PC-9 (cell line): ENCODE data around the gene KIAA0232. TPM values are rescaled to one million over a fixed set of nuclear protein-coding genes. Genes with fewer than 3 reads are reported as not detected.
A peak's percentile ranks its signal among the peaks of the same experiment; 100 is the strongest.

Source experiments
- BruUV-seq: library from RNA; stranded (reverse); fragments of 400-500 nt; replicated peaks from 2 replicates; lab custom pipeline; 2021; lab: Mats Ljungman, UMichigan
- CTCF ChIA-PET: fragments of 300-600 bp; sonication (Branson Sonifier 250); formaldehyde crosslinking; loops from one replicate; lab custom pipeline; 2022; ENCODE audit warnings: antibody characterized with exemption; lab: Charles Lee
- POLR2A ChIA-PET: fragments of 300-600 bp; sonication (Branson Sonifier 250); formaldehyde crosslinking; loops from one replicate; lab custom pipeline; 2022; ENCODE audit warnings: antibody characterized with exemption; ENCODE audit not compliant: unreplicated experiment; lab: Charles Lee
- DNase-seq, 2 experiments: peaks; one replicate each; pipeline versions ENCODE4 v3.0.0 to v3.0.0-alpha.2; 2015 to 2022; ENCODE audit warnings: mixed read lengths in 1 of 2
- H2AFZ ChIP-seq: fragments of 200-600 bp; sonication (generic); 2 replicates; pipeline ENCODE4 v1.8.1; 2017; ENCODE audit warnings: antibody characterized with exemption
- H3F3A ChIP-seq: fragments of 200-600 bp; sonication (generic); 2 replicates; pipeline ENCODE4 v1.8.1; 2017; ENCODE audit warnings: antibody characterized with exemption, mild to moderate bottlenecking, low read depth; ENCODE audit not compliant: insufficient read depth
- H3K27ac ChIP-seq: fragments of 200-600 bp; sonication (generic); 2 replicates; pipeline ENCODE4 v1.6.1; 2016; ENCODE audit warnings: mixed run types
- H3K27me3 ChIP-seq: fragments of 200-600 bp; sonication (generic); 2 replicates; pipeline ENCODE4 v1.6.1; 2016; ENCODE audit warnings: low read depth, mixed run types; ENCODE audit not compliant: insufficient read depth
- H3K36me3 ChIP-seq: fragments of 200-600 bp; sonication (generic); 2 replicates; pipeline ENCODE4 v1.6.1; 2016; ENCODE audit warnings: low read depth, mixed run types
- H3K4me1 ChIP-seq: fragments of 200-600 bp; sonication (generic); replicated peaks from 2 replicates; pipeline ENCODE4 v1.6.1; 2016; ENCODE audit warnings: mixed run types; ENCODE audit not compliant: insufficient read depth
- H3K4me2 ChIP-seq: fragments of 200-600 bp; sonication (generic); 2 replicates; pipeline ENCODE4 v1.6.1; 2017; ENCODE audit warnings: mixed run types
- H3K4me3 ChIP-seq: fragments of 200-600 bp; sonication (generic); 2 replicates; pipeline ENCODE4 v1.6.1; 2016; ENCODE audit warnings: mixed run types
- H3K79me2 ChIP-seq: fragments of 200-600 bp; sonication (generic); 2 replicates; pipeline ENCODE4 v1.6.1; 2017; ENCODE audit warnings: low read depth, mixed run types
- H3K9me2 ChIP-seq: fragments of 200-600 bp; sonication (generic); 2 replicates; pipeline ENCODE4 v1.8.1; 2017; ENCODE audit warnings: mild to moderate bottlenecking; ENCODE audit not compliant: insufficient read depth
- H3K9me3 ChIP-seq: fragments of 200-600 bp; sonication (generic); 2 replicates; pipeline ENCODE4 v1.8.1; 2016; ENCODE audit warnings: low read depth; ENCODE audit not compliant: insufficient read depth
- H4K20me1 ChIP-seq: fragments of 200-600 bp; sonication (generic); 2 replicates; pipeline ENCODE4 v1.8.1; 2017; ENCODE audit not compliant: insufficient read depth
- CTCF ChIP-seq: fragments of 200-600 bp; sonication (generic); conservative IDR thresholded peaks from 2 replicates; pipeline ENCODE4 v1.6.1; 2017; ENCODE audit warnings: mixed run types, antibody characterized with exemption, mild to moderate bottlenecking, moderate library complexity
- EZH2 ChIP-seq: fragments of 200-600 bp; sonication (generic); IDR thresholded peaks from 2 replicates; pipeline ENCODE4 v1.8.0; 2017; ENCODE audit warnings: antibody characterized with exemption, low read depth
- intact Hi-C: fragments of 100-400 bp; cut with micrococcal nuclease; formaldehyde crosslinking; loops from one replicate; pipeline ENCODE4 v1.10.0; 2022; ENCODE audit not compliant: unreplicated experiment
- total RNA-seq: library from RNA; stranded (reverse); gene quantifications from 2 replicates; pipeline ENCODE4 v1.2.3, GENCODE V29; 2021

Gene KIAA0232
- total RNA-seq, 1 experiment from 2014 or later = 24.7 TPM

- TF ChIP-seq CTCF (no peak), EZH2 (no peak)
- Histone ChIP-seq H3K27me3 (no peaks in the 10 kb centered on the region), H3K4me3 (no peak overlapping the region), H3K9me3 (no peaks in the 10 kb centered on the region), H3K36me3 (no peaks in the 10 kb centered on the region), H3F3A (peaks cover 20% of the 10 kb centered on the region; the same call in 1 of the 2 replicates), H3K4me2 (peak overlapping the region; percentile 49), H3K4me1 (peaks cover 13% of the 10 kb centered on the region), H3K9me2 (no peaks in the 10 kb centered on the region), H4K20me1 (peaks cover 18% of the 10 kb centered on the region; the same call in 1 of the 2 replicates), H2AFZ (no peak overlapping the region), H3K79me2 (peaks cover 31% of the 10 kb centered on the region), H3K27ac (peak overlapping the region; percentile 29)
- DNase-seq = peak; percentile 22 to 43
- BruUV-seq = no TSS peak
- ChIA-PET CTCF (no interaction called here), POLR2A (interaction anchor here (0.6 to 0.8 kb wide), 2 partner anchors 124 to 518 kb away, joined by 3 to 6 read pairs; no protein-coding TSS in a partner anchor)
- intact Hi-C loops = no loop called here
Measured at GRCh38 chr4:6840062-6840976, 57.8 kb downstream of the KIAA0232 start.

- no peak overlapping the region for H3K4me2 ChIP-seq
- ChIA-PET CTCF (no interaction called here), POLR2A (no interaction called here)
- H3K4me1 ChIP-seq = peaks cover under 1% of the 10 kb centered on the region
- no peak for DNase-seq
- H2AFZ ChIP-seq = no peak overlapping the region
- H3K27me3 ChIP-seq = no peaks in the 10 kb centered on the region
- H3K9me3 ChIP-seq = no peaks in the 10 kb centered on the region
- H3K79me2 ChIP-seq = 0 out of 2 replicates have a peak, but pooled peaks cover 20% of the 10 kb centered on the region
- peaks cover 8% of the 10 kb centered on the region; the same call in 1 of the 2 replicates for H4K20me1 ChIP-seq
- intact Hi-C loops = no loop called here
- no peaks in the 10 kb centered on the region for H3K9me2 ChIP-seq
- no peak overlapping the region for H3K4me3 ChIP-seq
- H3F3A ChIP-seq = peaks cover 7% of the 10 kb centered on the region; the same call in 1 of the 2 replicates
- BruUV-seq = no TSS peak
- TF ChIP-seq CTCF (no peak), EZH2 (no peak)
- H3K27ac ChIP-seq = no peak overlapping the region
- peaks cover 8% of the 10 kb centered on the region; the same call in 1 of the 2 replicates for H3K36me3 ChIP-seq
Measured at GRCh38 chr4:6845027-6845426, 62.5 kb downstream of the KIAA0232 start.

- CTCF ChIA-PET = no interaction called here
- DNase-seq = no peak
- BruUV-seq = no TSS peak
- intact Hi-C loops = no loop called here
- no peaks in the 10 kb centered on the region for H3K9me3 ChIP-seq
- TF ChIP-seq EZH2 (no peak), CTCF (no peak)
- 0 out of 2 replicates have a peak, but pooled peaks cover 18% of the 10 kb centered on the region for H3K79me2 ChIP-seq
- H4K20me1 ChIP-seq = peaks cover 8% of the 10 kb centered on the region; the same call in 1 of the 2 replicates
- H3K36me3 ChIP-seq = peaks cover 8% of the 10 kb centered on the region; the same call in 1 of the 2 replicates
- POLR2A ChIA-PET = no interaction called here
- H3K4me3 ChIP-seq = no peak overlapping the region
- no peaks in the 10 kb centered on the region for H3K27me3 ChIP-seq
- H2AFZ ChIP-seq = no peak overlapping the region
- H3K4me2 ChIP-seq = no peak overlapping the region
- no peaks in the 10 kb centered on the region for H3K4me1 ChIP-seq
- no peak overlapping the region for H3K27ac ChIP-seq
- peaks cover 7% of the 10 kb centered on the region; the same call in 1 of the 2 replicates for H3F3A ChIP-seq
- no peaks in the 10 kb centered on the region for H3K9me2 ChIP-seq
Measured at GRCh38 chr4:6845574-6845973, 63.0 kb downstream of the KIAA0232 start.
